ENCODE measurements around the gene RNASET2.

Gene RNASET2

GRCh38 chr6:166946125-166946524 is 10.2 kb downstream of the RNASET2 start:
- peak overlapping the region; percentile 61 for H3K27ac Mint-ChIP-seq
- H3K4me3 Mint-ChIP-seq = no peak overlapping the region
- H3K9me3 Mint-ChIP-seq = no peaks in the 10 kb centered on the region
- DNase-seq = no peak
- H3K4me1 Mint-ChIP-seq (ENCODE audit: low read depth) = peaks cover 73% of the 10 kb centered on the region
- H3K27me3 Mint-ChIP-seq = no peaks in the 10 kb centered on the region
- H3K36me3 Mint-ChIP-seq (ENCODE audit: low read depth) = peaks cover 91% of the 10 kb centered on the region

- H3K36me3 Mint-ChIP-seq (ENCODE audit: low read depth) = peaks cover 92% of the 10 kb centered on the region
- no peak for DNase-seq
- H3K27ac Mint-ChIP-seq = peak overlapping the region; percentile 76
- H3K27me3 Mint-ChIP-seq = no peaks in the 10 kb centered on the region
- H3K4me1 Mint-ChIP-seq (ENCODE audit: low read depth) = peaks cover 71% of the 10 kb centered on the region
- H3K9me3 Mint-ChIP-seq = no peaks in the 10 kb centered on the region
- H3K4me3 Mint-ChIP-seq = no peak overlapping the region
These were observed 11.6 kb downstream of the RNASET2 start for GRCh38 chr6:166944666-166945256.

DNA sequence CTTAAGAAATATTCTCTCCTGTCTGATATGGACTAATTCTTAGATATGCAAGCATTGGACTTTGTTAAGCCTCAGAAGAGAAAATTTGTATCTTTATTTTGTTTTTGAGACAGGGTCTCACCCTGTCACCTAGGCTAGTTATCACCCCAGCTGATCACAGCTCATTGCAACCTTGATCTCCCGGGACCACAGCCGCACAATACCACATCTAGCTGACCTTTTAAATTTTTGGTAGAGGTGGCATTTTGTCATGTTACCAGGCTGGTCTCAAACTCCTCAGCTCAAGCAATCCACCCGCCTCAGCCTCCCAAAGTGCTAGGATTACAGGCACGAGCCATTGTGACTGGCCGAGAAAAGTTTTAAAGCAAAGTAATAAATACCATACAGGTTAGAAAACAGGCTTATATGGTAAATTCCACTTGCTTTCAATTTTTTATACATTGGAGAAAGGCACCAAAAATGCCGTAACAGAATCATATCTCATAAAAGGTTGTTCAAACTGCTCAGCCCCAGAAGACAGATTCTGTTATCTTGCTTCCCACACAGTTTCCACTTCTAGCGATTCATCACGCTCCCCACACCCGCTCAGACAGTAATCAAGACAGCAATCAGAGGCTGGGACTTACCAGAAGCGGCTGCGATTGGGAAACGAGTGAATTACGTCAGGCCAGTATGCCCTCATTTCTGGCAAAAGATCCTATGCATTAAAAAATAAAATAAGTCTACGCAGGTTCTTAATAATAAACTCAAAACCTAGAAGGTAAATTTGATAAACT is 13.8 kb downstream of the RNASET2 start:
- Mint-ChIP-seq H3K4me3 (peak overlapping the region; percentile 62), H3K27me3 (no peaks in the 10 kb centered on the region), H3K36me3 (ENCODE audit: low read depth) (peaks cover 97% of the 10 kb centered on the region), H3K27ac (peak overlapping the region; percentile 96), H3K4me1 (ENCODE audit: low read depth) (peaks cover 71% of the 10 kb centered on the region), H3K9me3 (no peaks in the 10 kb centered on the region)
- peak; percentile 69 for DNase-seq

DNA sequence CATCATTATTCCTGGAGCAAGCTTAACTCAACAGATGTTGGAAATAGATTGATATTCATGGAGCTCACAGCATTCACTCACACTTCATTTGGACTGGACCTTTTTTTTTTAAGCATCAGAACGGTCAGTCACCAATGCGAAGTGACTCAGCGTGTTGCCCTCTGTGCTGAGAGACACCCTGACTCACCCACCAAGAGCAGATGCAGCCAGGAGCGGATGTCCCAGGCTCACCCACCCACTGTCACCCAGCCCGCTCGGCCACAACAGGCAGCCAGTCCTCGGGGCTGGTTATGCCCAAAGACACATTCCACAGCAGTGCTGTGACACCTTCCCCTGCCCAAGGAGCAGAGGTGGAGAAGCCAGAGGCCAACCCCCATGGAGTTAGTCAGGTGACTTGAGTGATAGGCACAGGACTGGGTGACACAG is 15.7 kb downstream of the RNASET2 start:
- peak overlapping the region; percentile 96 for H3K27ac Mint-ChIP-seq
- no peaks in the 10 kb centered on the region for H3K27me3 Mint-ChIP-seq
- no peak for DNase-seq
- H3K4me1 Mint-ChIP-seq (ENCODE audit: low read depth) = peaks cover 76% of the 10 kb centered on the region
- no peaks in the 10 kb centered on the region for H3K9me3 Mint-ChIP-seq
- no peak overlapping the region for H3K4me3 Mint-ChIP-seq
- H3K36me3 Mint-ChIP-seq (ENCODE audit: low read depth) = peaks cover 97% of the 10 kb centered on the region

DNA sequence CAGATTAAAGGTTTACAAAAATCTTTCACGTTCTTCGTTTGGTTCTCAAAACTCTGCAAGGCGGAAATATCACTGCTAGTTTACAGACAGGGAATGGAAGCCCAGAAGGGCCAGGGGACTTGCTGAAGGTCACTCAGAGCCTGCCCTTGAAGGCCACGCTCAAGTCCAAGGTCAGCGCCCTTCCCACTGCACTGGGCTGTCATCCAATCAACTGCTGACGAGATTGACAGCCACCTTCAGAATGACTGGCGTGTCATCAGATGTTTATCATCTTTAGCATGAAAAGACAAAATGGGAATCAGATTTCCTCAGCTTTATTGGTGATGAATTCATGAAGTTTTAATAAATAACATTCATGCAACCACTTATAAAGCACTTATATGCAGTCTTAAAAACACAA is 16.5 kb downstream of the RNASET2 start:
- peaks cover 73% of the 10 kb centered on the region for H3K4me1 Mint-ChIP-seq (ENCODE audit: low read depth)
- DNase-seq = no peak
- no peak overlapping the region for H3K4me3 Mint-ChIP-seq
- peaks cover 95% of the 10 kb centered on the region for H3K36me3 Mint-ChIP-seq (ENCODE audit: low read depth)
- peak overlapping the region; percentile 68 for H3K27ac Mint-ChIP-seq
- no peaks in the 10 kb centered on the region for H3K9me3 Mint-ChIP-seq
- no peaks in the 10 kb centered on the region for H3K27me3 Mint-ChIP-seq

- H3K4me1 Mint-ChIP-seq (ENCODE audit: low read depth) = peaks cover 73% of the 10 kb centered on the region
- peaks cover 97% of the 10 kb centered on the region for H3K36me3 Mint-ChIP-seq (ENCODE audit: low read depth)
- no peaks in the 10 kb centered on the region for H3K27me3 Mint-ChIP-seq
- no peak for DNase-seq
- no peak overlapping the region for H3K4me3 Mint-ChIP-seq
- H3K9me3 Mint-ChIP-seq = no peaks in the 10 kb centered on the region
- peak overlapping the region; percentile 68 for H3K27ac Mint-ChIP-seq
These were observed 17.0 kb downstream of the RNASET2 start for GRCh38 chr6:166939345-166939744.

- peaks cover 71% of the 10 kb centered on the region for H3K4me1 Mint-ChIP-seq (ENCODE audit: low read depth)
- H3K4me3 Mint-ChIP-seq = no peak overlapping the region
- H3K9me3 Mint-ChIP-seq = no peaks in the 10 kb centered on the region
- no peak overlapping the region for H3K27ac Mint-ChIP-seq
- H3K36me3 Mint-ChIP-seq (ENCODE audit: low read depth) = peaks cover 97% of the 10 kb centered on the region
- no peaks in the 10 kb centered on the region for H3K27me3 Mint-ChIP-seq
- DNase-seq = no peak
These were observed 17.6 kb downstream of the RNASET2 start for GRCh38 chr6:166938704-166939103.

DNA sequence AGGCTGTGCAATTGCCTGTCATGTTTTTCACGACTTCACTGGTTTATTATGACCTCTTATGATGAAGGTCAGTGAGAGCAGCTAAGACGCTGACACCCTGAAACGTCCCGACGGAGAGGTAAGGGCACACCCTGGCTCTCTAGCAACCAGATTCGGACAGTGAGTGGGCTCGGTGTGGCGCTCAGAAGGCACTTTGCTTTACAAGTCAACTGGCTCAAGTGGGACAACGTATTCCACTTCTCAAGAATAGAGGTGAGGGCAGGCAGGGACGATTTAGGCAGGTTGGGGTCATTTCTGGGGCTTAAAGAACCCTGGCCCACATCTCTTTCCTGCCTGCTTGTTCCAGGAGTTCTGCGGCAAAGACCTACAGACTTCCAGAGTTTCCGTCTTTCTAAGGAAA is 18.2 kb downstream of the RNASET2 start:
- H3K27me3 Mint-ChIP-seq = no peaks in the 10 kb centered on the region
- no peak overlapping the region for H3K4me3 Mint-ChIP-seq
- H3K4me1 Mint-ChIP-seq (ENCODE audit: low read depth) = peaks cover 65% of the 10 kb centered on the region
- no peaks in the 10 kb centered on the region for H3K9me3 Mint-ChIP-seq
- peak overlapping the region; percentile 22 for H3K27ac Mint-ChIP-seq
- no peak for DNase-seq
- peaks cover 97% of the 10 kb centered on the region for H3K36me3 Mint-ChIP-seq (ENCODE audit: low read depth)

DNA sequence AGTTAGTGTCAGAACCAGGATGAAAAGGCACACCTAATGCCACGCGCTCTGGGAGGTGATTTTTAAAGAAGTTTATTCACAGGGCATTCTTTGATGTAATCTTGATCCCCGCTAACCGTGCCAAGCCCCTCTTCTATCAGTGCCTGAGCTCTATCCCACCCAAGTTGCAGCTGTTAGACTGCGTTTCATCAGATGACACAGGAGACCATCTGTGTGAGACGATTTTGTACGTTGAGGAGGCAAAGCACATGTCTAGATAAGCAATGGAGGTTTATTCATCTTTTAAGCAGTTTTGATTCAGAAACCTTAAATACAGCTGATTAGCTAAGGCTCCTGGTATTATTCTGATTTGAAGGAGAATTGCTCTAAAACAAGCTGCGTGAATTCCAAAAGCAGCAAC is 18.6 kb downstream of the RNASET2 start:
- peak overlapping the region; percentile 69 for H3K27ac Mint-ChIP-seq
- H3K27me3 Mint-ChIP-seq = no peaks in the 10 kb centered on the region
- H3K4me3 Mint-ChIP-seq = no peak overlapping the region
- H3K36me3 Mint-ChIP-seq (ENCODE audit: low read depth) = peaks cover 97% of the 10 kb centered on the region
- H3K4me1 Mint-ChIP-seq (ENCODE audit: low read depth) = peaks cover 65% of the 10 kb centered on the region
- no peak for DNase-seq
- no peaks in the 10 kb centered on the region for H3K9me3 Mint-ChIP-seq

DNA sequence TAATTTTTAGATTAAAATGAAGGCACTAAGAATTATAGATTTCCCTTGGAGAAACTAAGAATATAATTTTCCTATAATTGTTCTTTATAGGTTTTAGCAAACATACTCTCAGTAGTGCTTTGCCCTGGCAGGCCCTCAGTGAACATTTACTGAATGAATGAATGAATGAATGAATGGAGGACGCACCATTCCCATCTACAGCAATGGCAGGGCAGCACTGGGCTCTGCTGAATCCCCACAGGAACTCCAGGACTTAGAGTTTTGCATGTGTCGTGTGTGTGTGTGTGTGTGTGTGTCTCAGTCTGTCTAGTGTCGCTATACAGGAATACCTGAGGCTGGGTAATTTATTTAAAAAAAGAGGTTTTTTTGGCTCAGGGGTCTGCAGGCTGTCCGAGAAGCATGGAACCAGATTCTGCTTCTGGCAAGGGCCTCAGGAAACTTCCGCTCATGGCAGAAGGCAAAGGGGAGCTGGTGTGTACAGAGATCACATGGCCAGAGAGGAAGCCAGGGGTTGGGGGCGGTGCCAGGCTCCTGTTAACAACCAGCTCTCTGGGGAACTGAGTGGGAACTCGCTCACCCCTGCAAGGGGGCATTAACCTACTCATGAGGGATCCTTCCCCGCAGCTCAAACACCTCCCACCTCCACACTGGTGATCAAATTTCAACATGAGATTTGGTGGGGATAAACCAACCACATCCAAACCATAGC is 20.1 kb downstream of the RNASET2 start:
- no peaks in the 10 kb centered on the region for H3K27me3 Mint-ChIP-seq
- peaks cover 58% of the 10 kb centered on the region for H3K4me1 Mint-ChIP-seq (ENCODE audit: low read depth)
- H3K36me3 Mint-ChIP-seq (ENCODE audit: low read depth) = peaks cover 97% of the 10 kb centered on the region
- H3K4me3 Mint-ChIP-seq = no peak overlapping the region
- peak overlapping the region; percentile 82 for H3K27ac Mint-ChIP-seq
- DNase-seq = no peak
- H3K9me3 Mint-ChIP-seq = no peaks in the 10 kb centered on the region

GRCh38 chr6:166935353-166935752 is 21.0 kb downstream of the RNASET2 start:
- no peaks in the 10 kb centered on the region for H3K27me3 Mint-ChIP-seq
- peak overlapping the region; percentile 86 for H3K27ac Mint-ChIP-seq
- no peak for DNase-seq
- no peaks in the 10 kb centered on the region for H3K9me3 Mint-ChIP-seq
- peaks cover 58% of the 10 kb centered on the region for H3K4me1 Mint-ChIP-seq (ENCODE audit: low read depth)
- no peak overlapping the region for H3K4me3 Mint-ChIP-seq
- H3K36me3 Mint-ChIP-seq (ENCODE audit: low read depth) = peaks cover 97% of the 10 kb centered on the region

DNA sequence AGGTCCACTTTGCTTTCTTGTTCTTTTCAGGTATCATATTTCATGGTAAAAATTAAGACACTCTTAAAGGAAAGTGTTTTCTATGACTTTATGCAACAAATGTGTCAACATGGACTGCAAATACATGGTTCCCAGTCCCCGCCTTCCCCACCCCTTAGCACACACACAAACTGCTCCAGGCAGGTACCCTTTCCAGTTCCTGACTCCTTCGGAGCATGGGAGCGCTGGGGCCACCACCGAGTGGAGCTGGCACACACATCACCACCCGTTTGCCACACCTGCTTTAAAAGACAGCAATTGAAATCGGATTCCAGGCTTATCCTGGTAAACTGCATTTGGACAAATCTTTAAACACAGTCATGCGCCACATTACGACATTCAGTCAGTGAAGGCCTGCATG is 22.2 kb downstream of the RNASET2 start:
- no peak overlapping the region for H3K4me3 Mint-ChIP-seq
- no peak overlapping the region for H3K27ac Mint-ChIP-seq
- no peaks in the 10 kb centered on the region for H3K27me3 Mint-ChIP-seq
- DNase-seq = no peak
- no peaks in the 10 kb centered on the region for H3K9me3 Mint-ChIP-seq
- H3K36me3 Mint-ChIP-seq (ENCODE audit: low read depth) = peaks cover 98% of the 10 kb centered on the region
- peaks cover 53% of the 10 kb centered on the region for H3K4me1 Mint-ChIP-seq (ENCODE audit: low read depth)

GRCh38 chr6:166933396-166933795 is 23.0 kb downstream of the RNASET2 start:
- H3K9me3 Mint-ChIP-seq = no peaks in the 10 kb centered on the region
- peak overlapping the region; percentile 79 for H3K27ac Mint-ChIP-seq
- DNase-seq = no peak
- peaks cover 98% of the 10 kb centered on the region for H3K36me3 Mint-ChIP-seq (ENCODE audit: low read depth)
- H3K4me3 Mint-ChIP-seq = no peak overlapping the region
- H3K4me1 Mint-ChIP-seq (ENCODE audit: low read depth) = peaks cover 52% of the 10 kb centered on the region
- no peaks in the 10 kb centered on the region for H3K27me3 Mint-ChIP-seq

GRCh38 chr6:166932616-166933015 is 23.7 kb downstream of the RNASET2 start:
- H3K4me3 Mint-ChIP-seq = no peak overlapping the region
- peak overlapping the region; percentile 79 for H3K27ac Mint-ChIP-seq
- no peaks in the 10 kb centered on the region for H3K9me3 Mint-ChIP-seq
- peaks cover 98% of the 10 kb centered on the region for H3K36me3 Mint-ChIP-seq (ENCODE audit: low read depth)
- DNase-seq = no peak
- peaks cover 48% of the 10 kb centered on the region for H3K4me1 Mint-ChIP-seq (ENCODE audit: low read depth)
- H3K27me3 Mint-ChIP-seq = no peaks in the 10 kb centered on the region

DNA sequence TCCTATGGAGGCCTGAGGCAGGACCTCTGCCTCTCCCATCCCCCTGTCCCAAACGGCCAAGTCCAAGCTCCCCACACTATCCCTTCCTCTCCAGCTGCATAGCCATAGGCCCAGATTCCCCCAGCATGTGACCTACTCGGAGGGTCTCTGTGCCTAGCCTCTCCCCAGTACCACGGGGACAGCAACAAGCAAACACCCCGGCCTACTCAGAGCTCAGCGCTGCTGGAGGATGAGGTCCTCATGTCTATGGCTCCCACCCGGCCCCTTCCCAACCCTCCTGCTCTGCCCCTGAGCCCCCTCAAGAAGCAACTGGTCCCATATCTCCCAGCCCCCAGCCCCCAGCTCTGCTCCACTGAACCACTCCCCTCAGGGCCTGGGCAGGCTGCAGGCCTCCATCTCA is 24.2 kb downstream of the RNASET2 start:
- H3K36me3 Mint-ChIP-seq (ENCODE audit: low read depth) = peaks cover 98% of the 10 kb centered on the region
- H3K4me1 Mint-ChIP-seq (ENCODE audit: low read depth) = peaks cover 45% of the 10 kb centered on the region
- H3K9me3 Mint-ChIP-seq = no peaks in the 10 kb centered on the region
- no peak for DNase-seq
- no peaks in the 10 kb centered on the region for H3K27me3 Mint-ChIP-seq
- no peak overlapping the region for H3K4me3 Mint-ChIP-seq
- peak overlapping the region; percentile 79 for H3K27ac Mint-ChIP-seq
